Mesothelial cell of epicardium (in vitro differentiated cells): Measurements from ENCODE around the gene GAL3ST2. TPM values are rescaled to one million over a fixed set of nuclear protein-coding genes. Genes with fewer than 3 reads are reported as not detected.
A peak's percentile ranks its signal among the peaks of the same experiment; 100 is the strongest.
"Not testable (repeated sequence)": the region's sequence is repeated elsewhere in the genome, so short reads cannot be mapped to it uniquely, and the experiment has no call there.

Experiments
- DNase-seq, 2 experiments: peaks; one replicate each; pipeline ENCODE4 v3.0.0; 2021; ENCODE audit warnings: low spot score in 2 of 2; ENCODE audit not compliant: unreplicated experiment in 2 of 2
- H3K27ac Mint-ChIP-seq: 2 replicates; pipeline ENCODE4 v1.8.0; 2021; ENCODE audit warnings: mixed read lengths
- H3K27me3 Mint-ChIP-seq: 2 replicates; pipeline ENCODE4 v1.8.0; 2021; ENCODE audit warnings: low read depth, mixed read lengths
- H3K36me3 Mint-ChIP-seq: 2 replicates; pipeline ENCODE4 v1.8.0; 2021; ENCODE audit warnings: mixed read lengths
- H3K4me1 Mint-ChIP-seq: 2 replicates; pipeline ENCODE4 v1.8.0; 2021; ENCODE audit warnings: mixed read lengths
- H3K4me3 Mint-ChIP-seq: 2 replicates; pipeline ENCODE4 v1.8.0; 2021; ENCODE audit warnings: mild to moderate bottlenecking, moderate library complexity, mixed read lengths
- H3K9me3 Mint-ChIP-seq: 2 replicates; pipeline ENCODE4 v1.8.0; 2021; ENCODE audit warnings: mixed read lengths
- total RNA-seq: library from RNA; stranded (reverse); gene quantifications from 3 replicates; pipeline ENCODE4 v1.2.1, GENCODE V29; 2021
- TF ChIP-seq, protein P1 (sequence below): fragments of 200-600 bp; sonication (generic); IDR thresholded peaks from one replicate; pipeline ENCODE4 v1.5.0; 2021; ENCODE audit warnings: antibody characterized with exemption; ENCODE audit not compliant: unreplicated experiment

GAL3ST2 gene
- total RNA-seq, 1 donor from 2014 or later = 1.1 TPM

- no peak overlapping the region for H3K4me3 Mint-ChIP-seq
- H3K27ac Mint-ChIP-seq = no peak overlapping the region
- peaks cover 26% of the 10 kb centered on the region for H3K36me3 Mint-ChIP-seq
- TF ChIP-seq, protein P1, sequence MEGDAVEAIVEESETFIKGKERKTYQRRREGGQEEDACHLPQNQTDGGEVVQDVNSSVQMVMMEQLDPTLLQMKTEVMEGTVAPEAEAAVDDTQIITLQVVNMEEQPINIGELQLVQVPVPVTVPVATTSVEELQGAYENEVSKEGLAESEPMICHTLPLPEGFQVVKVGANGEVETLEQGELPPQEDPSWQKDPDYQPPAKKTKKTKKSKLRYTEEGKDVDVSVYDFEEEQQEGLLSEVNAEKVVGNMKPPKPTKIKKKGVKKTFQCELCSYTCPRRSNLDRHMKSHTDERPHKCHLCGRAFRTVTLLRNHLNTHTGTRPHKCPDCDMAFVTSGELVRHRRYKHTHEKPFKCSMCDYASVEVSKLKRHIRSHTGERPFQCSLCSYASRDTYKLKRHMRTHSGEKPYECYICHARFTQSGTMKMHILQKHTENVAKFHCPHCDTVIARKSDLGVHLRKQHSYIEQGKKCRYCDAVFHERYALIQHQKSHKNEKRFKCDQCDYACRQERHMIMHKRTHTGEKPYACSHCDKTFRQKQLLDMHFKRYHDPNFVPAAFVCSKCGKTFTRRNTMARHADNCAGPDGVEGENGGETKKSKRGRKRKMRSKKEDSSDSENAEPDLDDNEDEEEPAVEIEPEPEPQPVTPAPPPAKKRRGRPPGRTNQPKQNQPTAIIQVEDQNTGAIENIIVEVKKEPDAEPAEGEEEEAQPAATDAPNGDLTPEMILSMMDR = no peak
- H3K4me1 Mint-ChIP-seq = no peaks in the 10 kb centered on the region
- H3K27me3 Mint-ChIP-seq = no peaks in the 10 kb centered on the region
- no peak for DNase-seq
- H3K9me3 Mint-ChIP-seq = no peaks in the 10 kb centered on the region
These were observed 23.1 kb upstream of the GAL3ST2 start for GRCh38 chr2:241753493-241753892.

- Mint-ChIP-seq H3K36me3 (peaks cover 23% of the 10 kb centered on the region), H3K4me3 (no peak overlapping the region), H3K9me3 (no peaks in the 10 kb centered on the region), H3K4me1 (peaks cover 4% of the 10 kb centered on the region), H3K27me3 (no peaks in the 10 kb centered on the region), H3K27ac (no peak overlapping the region)
- DNase-seq = no peak
- TF ChIP-seq, protein P1 = no peak
These were observed 22.6 kb upstream of the GAL3ST2 start for GRCh38 chr2:241754042-241754441.

- H3K4me1 Mint-ChIP-seq = peaks cover 11% of the 10 kb centered on the region
- DNase-seq = no peak
- TF ChIP-seq, protein P1 = no peak
- no peak overlapping the region for H3K4me3 Mint-ChIP-seq
- no peaks in the 10 kb centered on the region for H3K27me3 Mint-ChIP-seq
- peaks cover 24% of the 10 kb centered on the region for H3K36me3 Mint-ChIP-seq
- no peaks in the 10 kb centered on the region for H3K9me3 Mint-ChIP-seq
- H3K27ac Mint-ChIP-seq = no peak overlapping the region
These were observed 21.5 kb upstream of the GAL3ST2 start for GRCh38 chr2:241755166-241755565.

- Mint-ChIP-seq H3K27me3 (no peaks in the 10 kb centered on the region), H3K36me3 (peaks cover 26% of the 10 kb centered on the region), H3K4me3 (no peak overlapping the region), H3K9me3 (peaks cover 2% of the 10 kb centered on the region), H3K4me1 (peaks cover 11% of the 10 kb centered on the region), H3K27ac (no peak overlapping the region)
- TF ChIP-seq, protein P1 = no peak
- no peak for DNase-seq
These were observed 20.8 kb upstream of the GAL3ST2 start for GRCh38 chr2:241755777-241756176.

DNA sequence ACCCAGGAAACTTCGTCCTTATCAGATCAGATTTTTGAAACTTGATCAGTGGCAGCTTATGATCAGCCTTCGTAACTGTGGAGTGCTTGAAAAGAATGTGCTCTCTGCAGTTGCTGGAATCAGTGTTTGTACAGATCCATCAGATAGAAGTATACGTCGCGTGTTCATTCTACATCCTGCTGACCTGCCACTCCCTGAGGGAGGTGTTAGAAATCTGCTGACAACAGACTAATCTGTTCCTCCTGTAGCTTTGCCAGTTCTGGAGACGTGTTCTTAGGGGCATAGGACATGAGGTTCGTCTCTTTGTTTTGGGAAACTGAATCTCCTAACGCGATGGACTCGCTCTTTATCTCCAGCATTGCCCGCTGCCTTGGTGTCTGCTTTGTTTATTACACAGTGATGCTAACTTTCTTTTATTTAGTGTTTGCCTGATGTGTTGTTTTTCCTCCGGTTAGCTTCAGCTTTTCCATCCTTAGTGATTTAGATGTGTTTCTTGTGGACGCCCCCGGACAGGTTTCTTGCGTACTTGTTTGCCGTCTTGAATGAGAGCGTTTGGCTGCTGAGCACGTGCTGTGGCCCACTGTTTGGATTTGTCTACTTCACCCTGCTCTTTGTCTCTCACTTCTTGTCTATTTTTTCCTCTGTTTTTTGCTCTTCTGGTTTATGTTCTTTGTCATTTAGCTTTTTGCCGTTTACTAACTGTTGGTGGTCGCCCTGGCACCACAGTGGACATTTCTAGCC, 17.4 kb upstream of the GAL3ST2 start:
- Mint-ChIP-seq H3K36me3 (peaks cover 25% of the 10 kb centered on the region), H3K27ac (peak overlapping the region; percentile 54), H3K27me3 (no peaks in the 10 kb centered on the region), H3K9me3 (peaks cover 4% of the 10 kb centered on the region), H3K4me1 (peaks cover 29% of the 10 kb centered on the region), H3K4me3 (no peak overlapping the region)
- TF ChIP-seq, protein P1 = no peak
- no peak for DNase-seq

DNA sequence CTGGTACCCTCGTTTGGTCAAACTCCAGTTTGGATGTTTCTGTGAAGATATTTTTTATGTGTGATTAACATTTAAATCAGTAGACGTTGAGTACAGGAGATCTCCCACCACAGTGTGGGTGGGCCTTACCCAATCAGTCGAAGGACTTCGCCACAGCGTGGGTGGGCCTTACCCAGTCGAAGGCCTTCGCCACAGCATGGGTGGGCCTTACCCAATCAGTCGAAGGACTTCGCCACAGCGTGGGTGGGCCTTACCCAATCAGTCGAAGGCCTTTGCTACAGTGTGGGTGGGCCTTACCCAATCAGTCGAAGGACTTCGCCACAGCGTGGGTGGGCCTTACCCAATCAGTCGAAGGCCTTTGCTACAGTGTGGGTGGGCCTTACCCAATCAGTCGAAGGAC, 16.7 kb upstream of the GAL3ST2 start:
- peaks cover 24% of the 10 kb centered on the region for H3K36me3 Mint-ChIP-seq

More for the DNA sequence above, 16.7 kb upstream of the GAL3ST2 start:
- H3K4me1 Mint-ChIP-seq = peaks cover 33% of the 10 kb centered on the region
- not testable (repeated sequence) for DNase-seq, H3K4me3 Mint-ChIP-seq, H3K9me3 Mint-ChIP-seq, H3K27me3 Mint-ChIP-seq
- peak overlapping the region; percentile 54 for H3K27ac Mint-ChIP-seq
